HL-60/S4 (cell line): Measurements from ENCODE around the gene HIVEP1.

Experiments used
- in situ Hi-C: fragments of 300-500 bp; cut with MboI; formaldehyde crosslinking; loops from 2 replicates; pipeline ENCODE4 v1.14.3; 2022; ENCODE audit warnings: low sequenced_read_pairs

Gene HIVEP1

GRCh38 chr6:12012038-12012557 lies at the start of gene HIVEP1:
Gene HIVEP1, plus strand, starts transcription at chr6:12012312. Its CDS starts 3,317 bp downstream, at chr6:12015629.
- in situ Hi-C loops: no loop called here

- in situ Hi-C loops: no loop called here
Observed at GRCh38 chr6:11963756-11964500, 48.2 kb upstream of the HIVEP1 start.

DNA sequence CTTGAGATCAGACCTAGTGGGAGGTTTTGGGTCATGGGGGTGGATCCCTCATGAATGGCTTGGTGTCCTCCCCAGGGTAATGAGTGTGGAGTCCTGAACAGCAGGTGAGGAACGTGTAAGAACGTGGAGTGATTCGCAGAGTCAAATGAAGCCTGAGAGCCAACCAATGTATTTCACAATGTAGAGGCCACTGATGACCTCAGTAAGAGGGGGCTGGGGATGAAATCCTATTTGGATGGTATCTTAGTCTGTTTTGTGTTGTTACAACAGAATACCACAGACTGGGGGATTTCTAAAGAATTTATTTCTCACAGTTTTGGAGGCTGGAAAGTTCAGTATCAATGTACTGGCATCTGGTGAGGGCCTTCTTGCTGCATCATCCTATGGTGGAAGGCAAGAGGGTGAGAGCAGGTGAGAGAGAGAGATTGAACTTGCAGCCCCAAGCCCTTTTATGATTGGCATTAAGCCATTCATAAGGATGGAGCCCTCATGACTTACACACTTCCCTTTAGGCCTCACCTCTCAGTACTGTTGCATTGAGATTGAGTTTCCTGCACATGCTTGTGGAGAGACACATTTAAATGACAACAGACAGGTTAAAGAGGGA lies 47.3 kb upstream of the HIVEP1 start:
- in situ Hi-C loops: no loop called here

GRCh38 chr6:11965499-11965898 lies 46.6 kb upstream of the HIVEP1 start:
- in situ Hi-C loops: no loop called here

DNA sequence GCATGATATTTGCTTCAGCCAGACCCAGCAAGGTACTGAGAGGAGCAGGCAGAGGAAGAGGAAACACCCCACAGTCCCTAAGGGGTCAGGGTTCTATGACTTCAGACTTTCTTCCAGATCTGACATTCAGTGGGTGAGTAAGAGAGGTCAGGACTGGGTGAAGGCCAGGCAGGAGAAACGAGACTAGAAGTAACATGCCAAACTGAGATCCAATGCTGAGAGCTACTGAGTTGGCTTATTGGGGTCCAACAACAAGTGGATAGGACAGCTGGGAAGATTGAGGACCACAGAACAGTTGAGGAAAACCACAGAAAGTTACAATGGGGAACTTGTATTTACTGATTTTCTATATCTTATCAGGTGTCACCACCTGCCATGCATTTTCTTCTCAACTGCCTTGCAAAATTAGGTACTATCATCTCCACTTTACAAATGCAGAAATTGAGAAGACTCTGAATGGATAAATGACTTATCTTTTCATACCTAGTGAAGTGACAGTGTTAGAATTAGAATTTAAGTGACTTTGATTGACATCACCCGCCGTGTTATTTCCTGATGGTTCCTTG lies 43.8 kb upstream of the HIVEP1 start:
- in situ Hi-C loops: no loop called here

DNA sequence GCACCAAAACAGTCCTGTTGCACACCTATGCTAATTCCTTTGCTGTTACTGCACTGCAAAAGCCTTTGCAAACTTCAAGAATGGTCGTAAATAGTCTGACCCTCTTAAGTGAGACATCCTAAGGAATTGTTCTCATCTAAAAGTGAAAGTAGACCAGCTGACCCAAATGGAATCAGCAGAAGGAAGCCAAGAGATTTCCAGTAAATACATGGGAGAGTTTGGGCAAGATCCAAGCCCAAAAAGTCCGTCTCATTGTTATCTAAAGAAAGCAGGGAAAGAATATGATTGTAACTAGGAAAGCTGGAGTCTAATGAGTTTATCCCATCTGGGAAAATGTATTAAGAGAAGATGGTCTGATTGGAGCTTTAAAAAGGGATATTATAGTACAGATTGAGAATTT lies 43.0 kb upstream of the HIVEP1 start:
- in situ Hi-C loops: no loop called here

- in situ Hi-C loops: no loop called here
Observed at GRCh38 chr6:11970114-11970513, 42.0 kb upstream of the HIVEP1 start.

- in situ Hi-C loops: no loop called here
Observed at GRCh38 chr6:11971154-11971553, 41.0 kb upstream of the HIVEP1 start.

DNA sequence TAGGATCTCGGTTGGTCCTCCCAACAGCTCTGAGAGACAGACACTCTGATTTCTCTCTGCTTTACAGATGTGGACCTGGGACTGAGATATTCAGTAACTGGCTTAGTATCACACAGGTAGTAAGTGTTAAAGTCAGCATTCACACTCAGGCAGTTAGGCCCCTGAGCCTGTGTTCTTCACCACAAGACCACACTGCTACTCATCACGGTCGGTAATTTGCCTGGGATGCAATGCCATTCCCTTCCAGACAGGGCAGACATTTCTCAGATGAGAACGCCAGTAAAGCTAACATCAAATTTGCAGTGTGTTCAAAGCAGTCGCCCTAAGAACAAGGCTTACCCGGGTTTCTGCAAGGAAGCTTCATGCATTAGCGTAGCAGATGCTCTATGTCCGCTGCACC lies 39.8 kb upstream of the HIVEP1 start:
- in situ Hi-C loops: no loop called here

DNA sequence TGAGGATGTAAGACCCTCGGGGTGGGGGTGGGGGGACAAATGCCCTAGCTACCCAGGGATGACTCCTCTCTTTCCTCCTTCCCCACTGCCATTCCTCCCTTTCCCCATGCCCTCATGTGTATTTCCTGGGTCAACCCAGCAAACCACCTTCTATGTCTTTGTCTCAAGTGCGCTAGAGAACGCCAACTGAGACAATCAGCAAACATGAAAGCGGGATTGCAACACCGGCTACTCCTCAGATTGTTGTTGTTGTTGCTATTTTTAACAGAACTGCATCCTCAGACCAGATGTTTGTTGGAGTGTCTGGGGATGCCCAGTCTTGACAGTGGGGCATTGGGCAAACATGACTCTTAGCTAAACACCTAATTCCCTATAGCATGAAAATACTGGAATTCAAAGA lies 39.3 kb upstream of the HIVEP1 start:
- in situ Hi-C loops: no loop called here

GRCh38 chr6:11973238-11973637 lies 38.9 kb upstream of the HIVEP1 start:
- in situ Hi-C loops: no loop called here

DNA sequence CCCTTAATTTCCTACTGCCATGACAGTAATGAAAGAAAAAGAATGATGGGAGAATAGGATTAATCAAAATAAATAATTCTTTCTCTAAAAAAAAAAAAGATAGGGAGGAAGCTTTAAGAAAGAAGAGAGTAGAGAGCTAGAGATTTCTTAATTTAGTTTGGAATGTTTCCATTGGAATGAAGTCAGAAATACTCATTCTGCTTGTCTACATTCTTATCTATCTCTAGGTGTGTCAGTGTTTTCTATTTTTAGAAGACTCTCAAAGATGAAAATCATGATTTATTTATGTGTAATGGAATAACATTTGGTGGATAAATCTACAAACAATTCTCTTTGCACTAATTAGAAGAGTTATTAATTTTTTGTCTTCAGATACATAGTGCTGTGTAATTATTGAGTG lies 38.0 kb upstream of the HIVEP1 start:
- in situ Hi-C loops: no loop called here

DNA sequence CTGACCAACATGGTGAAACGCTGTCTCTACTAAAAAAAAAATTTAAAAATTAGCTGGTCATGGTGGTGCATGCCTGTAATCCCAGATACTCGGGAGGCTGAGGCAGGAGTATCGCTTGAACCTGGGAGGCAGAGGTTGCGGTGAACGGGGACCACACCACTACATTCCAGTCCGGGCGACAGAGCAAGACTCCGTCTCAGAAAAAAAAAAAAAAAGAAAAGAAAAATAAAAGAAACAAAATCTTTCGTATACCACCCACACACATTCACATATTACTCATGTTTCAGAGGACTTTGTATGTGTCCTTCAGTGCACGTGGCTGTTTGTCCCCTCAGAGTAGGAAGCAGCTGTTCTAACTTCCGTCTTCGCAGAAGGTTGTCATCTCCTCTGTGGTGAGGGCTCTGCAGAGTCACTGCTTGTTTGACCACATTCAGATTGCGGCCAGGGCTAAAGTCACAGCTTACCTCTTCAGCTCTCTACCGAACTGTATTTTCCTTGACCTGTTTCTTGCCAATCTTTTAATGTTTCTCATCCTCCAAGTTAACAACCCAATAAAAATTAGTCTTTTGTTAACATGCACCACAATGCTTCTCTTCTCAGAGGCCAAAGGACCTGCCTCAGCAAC lies 36.6 kb upstream of the HIVEP1 start:
- in situ Hi-C loops: no loop called here

DNA sequence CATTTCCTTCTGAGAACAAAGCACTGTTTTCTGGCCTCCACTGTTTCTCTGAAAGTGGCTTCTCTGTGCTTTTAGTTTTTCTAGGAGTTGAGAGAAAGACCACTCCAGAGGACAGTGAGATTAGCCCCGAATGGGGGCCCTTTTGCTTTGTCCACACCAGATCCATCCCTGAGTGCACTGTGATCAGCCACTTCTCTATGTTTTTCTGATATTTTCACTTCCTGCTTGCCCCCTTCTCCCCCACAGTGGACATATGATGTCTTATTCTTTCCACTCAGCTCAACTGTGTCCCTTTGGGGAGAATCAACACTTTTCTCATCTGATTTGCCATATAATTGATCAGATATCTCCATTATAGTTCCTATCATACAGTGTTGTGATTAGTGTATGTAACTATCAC lies 35.6 kb upstream of the HIVEP1 start:
- in situ Hi-C loops: no loop called here

GRCh38 chr6:11977193-11977592 lies 34.9 kb upstream of the HIVEP1 start:
- in situ Hi-C loops: no loop called here

GRCh38 chr6:11977738-11978137 lies 34.4 kb upstream of the HIVEP1 start:
- in situ Hi-C loops: no loop called here

GRCh38 chr6:11978169-11978987 lies 33.7 kb upstream of the HIVEP1 start:
- in situ Hi-C loops: no loop called here

GRCh38 chr6:11979866-11980265 lies 32.2 kb upstream of the HIVEP1 start:
- in situ Hi-C loops: no loop called here

DNA sequence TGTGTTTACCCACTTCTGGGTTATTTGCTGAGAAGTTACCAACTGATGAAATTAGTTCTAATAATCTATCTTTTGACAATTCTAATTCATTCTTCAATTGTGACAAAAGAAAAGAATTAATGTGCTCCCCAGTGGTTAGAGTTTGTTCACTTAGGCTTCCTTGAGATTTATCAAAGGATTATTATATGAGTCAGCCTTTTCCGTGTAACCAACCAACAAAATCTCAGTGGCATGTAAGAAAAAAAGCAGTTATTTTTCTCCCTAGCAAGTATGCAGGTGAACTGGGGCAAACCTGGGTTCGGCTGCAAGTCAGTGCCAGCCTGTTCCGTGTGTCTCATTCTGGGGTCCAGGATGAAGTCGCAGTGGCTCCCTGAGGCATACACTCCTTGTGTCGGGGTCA lies 28.8 kb upstream of the HIVEP1 start:
- in situ Hi-C loops: no loop called here

GRCh38 chr6:11987386-11987785 lies 24.7 kb upstream of the HIVEP1 start:
- in situ Hi-C loops: no loop called here

DNA sequence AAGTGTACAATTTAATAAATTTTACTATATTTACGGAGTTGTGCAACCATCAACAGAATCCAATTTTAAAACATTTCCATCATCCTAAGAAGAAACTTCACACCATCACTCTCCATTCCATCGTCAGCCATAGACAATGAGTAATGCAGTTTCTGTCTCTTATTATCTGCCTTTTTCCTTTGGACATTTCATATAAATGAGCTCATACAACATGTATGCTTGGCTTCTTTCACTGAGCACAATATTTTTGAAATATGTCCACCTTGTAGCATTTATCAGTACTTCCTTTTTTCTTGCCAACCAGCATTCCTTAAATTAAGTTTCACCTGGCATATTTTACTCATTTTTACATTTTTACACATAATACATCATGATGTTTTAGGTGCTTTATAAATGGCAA lies 22.7 kb upstream of the HIVEP1 start:
- in situ Hi-C loops: no loop called here
